IMR-90 (cell line): Measurements from ENCODE around the gene ARMC9. TPM values are rescaled to one million over a fixed set of nuclear protein-coding genes. Genes with fewer than 3 reads are reported as not detected.

ENCODE experiments used
- ATAC-seq: fragments of 200-7000 bp; cut with Tn5 transposase; 2 replicates; pipeline ENCODE4 v1.9.1; 2020; ENCODE audit warnings: low read depth, mild to moderate bottlenecking, moderate library complexity
- BruUV-seq: library from RNA; stranded (reverse); fragments of 400-500 nt; replicated peaks from 2 replicates; lab custom pipeline; 2021; lab: Mats Ljungman, UMichigan
- CTCF ChIA-PET: fragments of 300-600 bp; formaldehyde crosslinking; extraction: SDS; loops from one replicate; lab custom pipeline; 2021; ENCODE audit warnings: antibody characterized with exemption; lab: Yijun Ruan, JAX
- POLR2A ChIA-PET: fragments of 300-600 bp; sonication (Branson Sonifier 250); formaldehyde crosslinking; loops from one replicate; lab custom pipeline; 2022; ENCODE audit warnings: antibody characterized with exemption; ENCODE audit not compliant: unreplicated experiment; lab: Charles Lee
- DNase-seq: peaks from one replicate; pipeline ENCODE4 v3.0.0; 2013
- H2AFZ ChIP-seq: replicated peaks from 2 replicates; pipeline ENCODE3; 2013; ENCODE audit warnings: low read length, mild to moderate bottlenecking; ENCODE audit not compliant: poor library complexity
- H2AK5ac ChIP-seq: 2 replicates; pipeline ENCODE4 v1.6.1; 2013; ENCODE audit warnings: low read depth, low read length, inconsistent platforms
- H2AK9ac ChIP-seq: replicated peaks from 2 replicates; pipeline ENCODE3; 2013; ENCODE audit warnings: mild to moderate bottlenecking, low read depth, low read length, moderate library complexity; ENCODE audit not compliant: poor library complexity
- H2BK120ac ChIP-seq: 2 replicates; pipeline ENCODE4 v1.6.1; 2013; ENCODE audit warnings: low read depth, low read length, inconsistent platforms
- H2BK15ac ChIP-seq: 3 replicates; pipeline ENCODE4 v1.6.1; 2013; ENCODE audit warnings: low read depth, low read length, inconsistent platforms
- H2BK20ac ChIP-seq: 2 replicates; pipeline ENCODE4 v1.6.1; 2013; ENCODE audit warnings: low read depth, mild to moderate bottlenecking, inconsistent platforms, low read length, moderate library complexity
- H2BK5ac ChIP-seq: 2 replicates; pipeline ENCODE4 v1.6.1; 2013; ENCODE audit warnings: mild to moderate bottlenecking, low read depth, low read length, inconsistent platforms; ENCODE audit not compliant: poor library complexity, severe bottlenecking
- H3K14ac ChIP-seq: replicated peaks from 2 replicates; pipeline ENCODE4 v1.6.1; 2013; ENCODE audit warnings: low read depth, low read length, inconsistent platforms
- H3K18ac ChIP-seq: 2 replicates; pipeline ENCODE4 v1.6.1; 2013; ENCODE audit warnings: low read depth, low read length, control low read depth
- H3K23ac ChIP-seq: 2 replicates; pipeline ENCODE4 v1.6.1; 2013; ENCODE audit warnings: low read depth, low read length, inconsistent platforms
- H3K27ac ChIP-seq: 2 replicates; pipeline ENCODE4 v1.5.1; 2013; ENCODE audit warnings: mild to moderate bottlenecking, control low read depth, low read length; ENCODE audit not compliant: insufficient read depth
- H3K27me3 ChIP-seq: 2 replicates; pipeline ENCODE4 v1.6.1; 2013; ENCODE audit warnings: low read length; ENCODE audit not compliant: control insufficient read depth, insufficient read depth
- H3K36me3 ChIP-seq: 2 replicates; pipeline ENCODE4 v1.6.1; 2013; ENCODE audit warnings: low read length, mixed read lengths; ENCODE audit not compliant: control insufficient read depth, insufficient read depth
- H3K4ac ChIP-seq: 2 replicates; pipeline ENCODE4 v1.6.1; 2013; ENCODE audit warnings: low read depth, low read length, inconsistent platforms
- H3K4me1 ChIP-seq: 2 replicates; pipeline ENCODE4 v1.6.1; 2013; ENCODE audit warnings: low read length, mixed read lengths; ENCODE audit not compliant: control insufficient read depth, insufficient read depth
- H3K4me2 ChIP-seq: 2 replicates; pipeline ENCODE4 v1.6.1; 2013; ENCODE audit warnings: low read depth, mild to moderate bottlenecking, control low read depth, low read length, moderate library complexity
- H3K4me3 ChIP-seq: 2 replicates; pipeline ENCODE4 v1.5.1; 2013; ENCODE audit warnings: low read depth, mild to moderate bottlenecking, control low read depth, low read length, moderate library complexity; ENCODE audit not compliant: insufficient read depth
- H3K56ac ChIP-seq: 2 replicates; pipeline ENCODE4 v1.6.1; 2013; ENCODE audit warnings: low read length, inconsistent platforms; ENCODE audit not compliant: insufficient read depth; ENCODE audit errors: extremely low read depth
- H3K79me1 ChIP-seq, 2 experiments: 2 replicates each; pipeline ENCODE4 v1.6.1; 2013; ENCODE audit warnings: low read length in 2 of 2, inconsistent platforms in 1 of 2, low read depth in 1 of 2
- H3K9ac ChIP-seq: 2 replicates; pipeline ENCODE4 v1.6.1; 2013; ENCODE audit warnings: low read depth, low read length, control low read depth
- H3K9me1 ChIP-seq: 2 replicates; pipeline ENCODE4 v1.6.1; 2013; ENCODE audit warnings: low read length, inconsistent platforms; ENCODE audit not compliant: insufficient read depth
- H3K9me3 ChIP-seq: 2 replicates; pipeline ENCODE4 v1.6.1; 2013; ENCODE audit warnings: low read length; ENCODE audit not compliant: control insufficient read depth, insufficient read depth
- H4K20me1 ChIP-seq: 2 replicates; pipeline ENCODE4 v1.6.1; 2013; ENCODE audit warnings: low read length, inconsistent platforms; ENCODE audit not compliant: insufficient read depth
- H4K5ac ChIP-seq: 2 replicates; pipeline ENCODE4 v1.6.1; 2013; ENCODE audit warnings: mild to moderate bottlenecking, low read depth, low read length, control low read depth
- H4K8ac ChIP-seq, 2 experiments: 2 replicates each; pipeline ENCODE4 v1.6.1; 2013; ENCODE audit warnings: low read depth in 2 of 2, low read length in 2 of 2, control low read depth in 1 of 2, inconsistent platforms in 1 of 2
- H4K91ac ChIP-seq: 2 replicates; pipeline ENCODE4 v1.6.1; 2013; ENCODE audit warnings: low read depth, low read length, inconsistent platforms; ENCODE audit not compliant: insufficient read depth
- CEBPB ChIP-seq: IDR thresholded peaks from 2 replicates; pipeline ENCODE4 v1.6.1; 2012; ENCODE audit warnings: low read depth, low read length, improper control_type of control experiment
- FOS ChIP-seq: fragments of 150-350 bp; IDR thresholded peaks from 2 replicates; pipeline ENCODE4 v1.6.1; 2016; ENCODE audit warnings: low read depth, low read length
- POLR2A ChIP-seq: IDR thresholded peaks from 2 replicates; pipeline ENCODE4 v1.6.1; 2012; ENCODE audit warnings: mild to moderate bottlenecking, low read depth, low read length
- RAD21 ChIP-seq: IDR thresholded peaks from 2 replicates; pipeline ENCODE4 v1.6.1; 2012; ENCODE audit warnings: low read length, improper control_type of control experiment
- WGBS, 2 experiments: methylation state at CpG; one replicate each; pipeline versions ENCODE4 v1.1.5 to v1.1.7; 2013; ENCODE audit warnings: missing lambda C conversion rate in 2 of 2; ENCODE audit not compliant: insufficient read length in 1 of 2; ENCODE audit errors: extremely low coverage in 2 of 2; 5-methylcytosine and 5-hydroxymethylcytosine counted together
- dilution Hi-C: fragments of 300-500 bp; cut with HindIII; formaldehyde crosslinking; loops from one replicate; pipeline ENCODE4 v1.14.3; 2018; ENCODE audit warnings: low sequenced_read_pairs; ENCODE audit not compliant: unreplicated experiment
- in situ Hi-C: fragments of 300-500 bp; cut with MboI; formaldehyde crosslinking; loops from 3 replicates; pipeline ENCODE4 v1.14.3; 2019; ENCODE audit warnings: low sequenced_read_pairs, inconsistent platforms, mixed read lengths
- intact Hi-C: fragments of 100-400 bp; cut with micrococcal nuclease; formaldehyde crosslinking; loops from 2 replicates; pipeline ENCODE4 v1.10.0; 2022
- polyA plus RNA-seq, 3 experiments: library from polyadenylated mRNA; depleted of rRNA; stranded (reverse); fragments of >200 nt; gene quantifications; 2 replicates each; pipeline ENCODE4 v1.2.3, GENCODE V29; 2012; ENCODE audit warnings: low replicate concordance in 1 of 3
- total RNA-seq: library from RNA; depleted of rRNA; stranded (reverse); fragments of >200 nt; gene quantifications from 2 replicates; pipeline ENCODE4 v1.2.3, GENCODE V29; 2012
- TF ChIP-seq, protein P1 (sequence below): fragments of 150-350 bp; IDR thresholded peaks from 2 replicates; pipeline ENCODE4 v1.6.1; 2017; ENCODE audit warnings: mild to moderate bottlenecking, antibody characterized with exemption, low read length, low read depth

The ARMC9 gene
- total and polyA plus RNA-seq, 2 of the 4 experiments (the other 2 are of a cell fraction): 36.0 to 46.6 TPM

DNA sequence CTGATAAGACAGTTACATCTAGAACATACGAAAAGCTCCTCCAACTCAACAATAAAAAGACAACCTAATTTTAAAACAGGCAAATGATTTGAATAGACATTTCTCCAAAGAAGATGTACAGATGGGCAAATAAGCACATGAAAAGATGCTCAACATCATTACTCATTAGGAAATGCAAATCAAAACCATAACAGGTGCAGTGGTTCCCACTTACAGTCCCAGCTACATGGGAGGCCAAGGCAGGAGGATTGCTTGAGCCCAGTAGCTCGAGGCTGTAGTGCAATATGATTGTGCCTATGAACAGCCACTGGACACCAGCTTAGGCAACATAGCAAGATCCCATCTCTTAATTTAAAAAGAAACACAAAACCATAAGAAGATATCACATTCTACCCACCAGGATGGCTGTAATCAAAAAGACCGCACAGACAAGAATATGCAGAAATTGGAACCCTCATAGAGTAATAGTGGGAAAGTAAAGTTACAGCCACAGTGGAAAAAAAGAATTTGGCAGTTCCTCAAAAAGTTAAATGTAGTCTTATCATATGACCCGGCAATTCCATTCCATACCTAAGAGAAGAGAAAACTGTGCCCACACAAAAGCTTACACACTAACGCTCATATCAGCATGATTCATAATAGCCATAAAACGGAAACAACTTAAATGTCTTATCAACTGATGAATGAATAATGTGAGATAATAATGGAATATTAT lies 30.5 kb upstream of the ARMC9 start:
- intact Hi-C loops (loop anchor here (1.0 to 2.0 kb wide), 2 partner anchors 10 to 37 kb away; no protein-coding TSS in a partner anchor), in situ Hi-C loops (no loop called here), dilution Hi-C loops (no loop called here)
- Histone ChIP-seq H4K91ac (no peak overlapping the region), H3K36me3 (peaks cover 14% of the 10 kb centered on the region), H2BK20ac (peak overlapping the region; percentile 20; the same call in 1 of the 2 replicates), H3K56ac (no peak overlapping the region), H3K23ac (peak overlapping the region; percentile 12; the same call in 1 of the 2 replicates), H3K4me3 (no peak overlapping the region), H3K9me1 (peaks cover 4% of the 10 kb centered on the region), H3K79me1 (peaks cover 9 to 46% of the 10 kb centered on the region in 2 experiments; a peak in 3 of 4 replicates), H3K27me3 (no peaks in the 10 kb centered on the region), H2BK120ac (peak overlapping the region; percentile 35; the same call in 1 of the 2 replicates), H2AK5ac (no peak overlapping the region), H2BK15ac (no peak overlapping the region), H4K8ac (peak overlapping the region in 1 of 2 experiments; percentile 58; a peak in 1 of 4 replicates), H3K4me2 (no peak overlapping the region), H3K9ac (no peak overlapping the region), H3K9me3 (no peaks in the 10 kb centered on the region), H2BK5ac (no peak overlapping the region), H2AFZ (no peak overlapping the region), H4K5ac (no peak overlapping the region; the same call in 1 of the 2 replicates), H2AK9ac (no peak overlapping the region), H4K20me1 (no peaks in the 10 kb centered on the region), H3K18ac (0 out of 2 replicates have a peak overlapping the region, but pooled peaks have one; percentile 57), H3K14ac (no peak overlapping the region), H3K27ac (no peak overlapping the region), H3K4me1 (peaks cover 11% of the 10 kb centered on the region), H3K4ac (peak overlapping the region; percentile 52; the same call in 1 of the 2 replicates)
- DNase-seq (peak; percentile 53), ATAC-seq (no peak)
- TF ChIP-seq CEBPB (no peak), POLR2A (no peak), FOS (no peak), RAD21 (no peak)
- TF ChIP-seq, protein P1, sequence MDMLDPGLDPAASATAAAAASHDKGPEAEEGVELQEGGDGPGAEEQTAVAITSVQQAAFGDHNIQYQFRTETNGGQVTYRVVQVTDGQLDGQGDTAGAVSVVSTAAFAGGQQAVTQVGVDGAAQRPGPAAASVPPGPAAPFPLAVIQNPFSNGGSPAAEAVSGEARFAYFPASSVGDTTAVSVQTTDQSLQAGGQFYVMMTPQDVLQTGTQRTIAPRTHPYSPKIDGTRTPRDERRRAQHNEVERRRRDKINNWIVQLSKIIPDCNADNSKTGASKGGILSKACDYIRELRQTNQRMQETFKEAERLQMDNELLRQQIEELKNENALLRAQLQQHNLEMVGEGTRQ: no peak
- ChIA-PET POLR2A (no interaction called here), CTCF (interaction anchor here (0.6 kb wide), 1 partner anchor 43 kb away, joined by 3 read pairs; no protein-coding TSS in a partner anchor)
- WGBS, 2 experiments: no CpG with 5 or more reads among the region's 6 CpGs
- no TSS peak for BruUV-seq
